ENCODE data around the gene TOB2.

DNA sequence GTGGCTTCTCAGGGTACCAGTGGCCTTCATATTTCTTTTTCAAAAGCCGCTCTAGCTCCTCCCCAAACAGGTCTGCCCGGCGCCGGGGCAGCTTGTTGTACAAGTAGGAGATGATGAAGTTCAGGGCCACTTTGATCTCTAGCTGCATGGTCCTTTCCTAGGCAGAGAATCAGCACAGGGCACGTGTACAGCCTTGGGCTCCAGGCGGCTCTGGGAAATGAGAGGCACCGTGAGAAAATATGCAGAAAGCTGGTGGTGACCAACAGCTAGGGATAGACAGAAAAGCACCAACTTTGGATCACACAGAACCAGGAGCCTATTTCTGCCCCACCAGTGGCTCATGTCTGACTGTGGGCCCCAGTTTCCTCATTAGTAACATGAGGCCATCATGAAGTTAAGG lies 9.4 kb downstream of the TOB2 start:
- TF ChIP-seq, protein P1, sequence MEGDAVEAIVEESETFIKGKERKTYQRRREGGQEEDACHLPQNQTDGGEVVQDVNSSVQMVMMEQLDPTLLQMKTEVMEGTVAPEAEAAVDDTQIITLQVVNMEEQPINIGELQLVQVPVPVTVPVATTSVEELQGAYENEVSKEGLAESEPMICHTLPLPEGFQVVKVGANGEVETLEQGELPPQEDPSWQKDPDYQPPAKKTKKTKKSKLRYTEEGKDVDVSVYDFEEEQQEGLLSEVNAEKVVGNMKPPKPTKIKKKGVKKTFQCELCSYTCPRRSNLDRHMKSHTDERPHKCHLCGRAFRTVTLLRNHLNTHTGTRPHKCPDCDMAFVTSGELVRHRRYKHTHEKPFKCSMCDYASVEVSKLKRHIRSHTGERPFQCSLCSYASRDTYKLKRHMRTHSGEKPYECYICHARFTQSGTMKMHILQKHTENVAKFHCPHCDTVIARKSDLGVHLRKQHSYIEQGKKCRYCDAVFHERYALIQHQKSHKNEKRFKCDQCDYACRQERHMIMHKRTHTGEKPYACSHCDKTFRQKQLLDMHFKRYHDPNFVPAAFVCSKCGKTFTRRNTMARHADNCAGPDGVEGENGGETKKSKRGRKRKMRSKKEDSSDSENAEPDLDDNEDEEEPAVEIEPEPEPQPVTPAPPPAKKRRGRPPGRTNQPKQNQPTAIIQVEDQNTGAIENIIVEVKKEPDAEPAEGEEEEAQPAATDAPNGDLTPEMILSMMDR (IDR thresholded peaks at IDR 0.05): no peak
- no peak for TF ChIP-seq POLR2A (IDR thresholded peaks at IDR 0.05)

Measured in uterus (tissue), 2 donors.